Measurements from ENCODE around the gene SNAI3. TPM values are rescaled to one million over a fixed set of nuclear protein-coding genes. Genes with fewer than 3 reads are reported as not detected.
A peak's percentile ranks its signal among the peaks of the same experiment; 100 is the strongest.

Gene SNAI3
- total and polyA plus RNA-seq, 9 donors, result 3.8 to 11.8 (median 7.2) TPM

GRCh38 chr16:88731699-88732098 lies 45.4 kb upstream of the SNAI3 start:
- Histone ChIP-seq H3K4me3 (ENCODE audit: low read length) (no peak overlapping the region), H3K4me1 (ENCODE audit: control insufficient read depth, insufficient read depth, low read length) (peaks cover 22% of the 10 kb centered on the region), H3K36me3 (ENCODE audit: control insufficient read depth, insufficient read depth, low read length) (peaks cover 45% of the 10 kb centered on the region), H3K27me3 (ENCODE audit: control insufficient read depth, insufficient read depth, low read length) (no peaks in the 10 kb centered on the region), H3K27ac (ENCODE audit: low read length) (no peak overlapping the region), H3K9me3 (replicated peaks; ENCODE audit: control insufficient read depth, low read depth, low read length) (no peaks in the 10 kb centered on the region)
- WGBS (ENCODE audit: insufficient coverage), result 77% methylated on average over 11 of the region's 15 CpGs
- no peak for DNase-seq

- Histone ChIP-seq H3K36me3 (ENCODE audit: control insufficient read depth, insufficient read depth, low read length) (peaks cover 46% of the 10 kb centered on the region), H3K27ac (ENCODE audit: low read length) (peak overlapping the region; percentile 60), H3K4me3 (ENCODE audit: low read length) (no peak overlapping the region), H3K4me1 (ENCODE audit: control insufficient read depth, insufficient read depth, low read length) (peaks cover 22% of the 10 kb centered on the region), H3K9me3 (replicated peaks; ENCODE audit: control insufficient read depth, low read depth, low read length) (no peaks in the 10 kb centered on the region), H3K27me3 (ENCODE audit: control insufficient read depth, insufficient read depth, low read length) (no peaks in the 10 kb centered on the region)
- DNase-seq, result peak; percentile 75
- 40% methylated on average over 33 of the region's 34 CpGs for WGBS (ENCODE audit: insufficient coverage)
These were observed 44.6 kb upstream of the SNAI3 start for GRCh38 chr16:88730632-88731607.

- H3K4me1 ChIP-seq (ENCODE audit: control insufficient read depth, insufficient read depth, low read length), result peaks cover 22% of the 10 kb centered on the region
- H3K27me3 ChIP-seq (ENCODE audit: control insufficient read depth, insufficient read depth, low read length), result no peaks in the 10 kb centered on the region
- H3K27ac ChIP-seq (ENCODE audit: low read length), result no peak overlapping the region
- 30% methylated on average over 19 of the region's 20 CpGs for WGBS (ENCODE audit: insufficient coverage)
- H3K4me3 ChIP-seq (ENCODE audit: low read length), result no peak overlapping the region
- H3K9me3 ChIP-seq (replicated peaks; ENCODE audit: control insufficient read depth, low read depth, low read length), result no peaks in the 10 kb centered on the region
- DNase-seq, result peak; percentile 67
- peaks cover 41% of the 10 kb centered on the region for H3K36me3 ChIP-seq (ENCODE audit: control insufficient read depth, insufficient read depth, low read length)
These were observed 41.6 kb upstream of the SNAI3 start for GRCh38 chr16:88727871-88728270.

GRCh38 chr16:88726981-88727380 lies 40.7 kb upstream of the SNAI3 start:
- no peak overlapping the region for H3K27ac ChIP-seq (ENCODE audit: low read length)
- peaks cover 43% of the 10 kb centered on the region for H3K36me3 ChIP-seq (ENCODE audit: control insufficient read depth, insufficient read depth, low read length)
- no peak overlapping the region for H3K4me3 ChIP-seq (ENCODE audit: low read length)
- H3K9me3 ChIP-seq (replicated peaks; ENCODE audit: control insufficient read depth, low read depth, low read length), result no peaks in the 10 kb centered on the region
- no peak for DNase-seq
- H3K27me3 ChIP-seq (ENCODE audit: control insufficient read depth, insufficient read depth, low read length), result no peaks in the 10 kb centered on the region
- WGBS (ENCODE audit: insufficient coverage), result 92% methylated on average over 28 of the region's 28 CpGs
- H3K4me1 ChIP-seq (ENCODE audit: control insufficient read depth, insufficient read depth, low read length), result peaks cover 22% of the 10 kb centered on the region

- no peaks in the 10 kb centered on the region for H3K9me3 ChIP-seq (replicated peaks; ENCODE audit: control insufficient read depth, low read depth, low read length)
- 66% methylated on average over 16 of the region's 17 CpGs for WGBS (ENCODE audit: insufficient coverage)
- DNase-seq, result no peak
- peaks cover 48% of the 10 kb centered on the region for H3K36me3 ChIP-seq (ENCODE audit: control insufficient read depth, insufficient read depth, low read length)
- no peak overlapping the region for H3K27ac ChIP-seq (ENCODE audit: low read length)
- no peaks in the 10 kb centered on the region for H3K27me3 ChIP-seq (ENCODE audit: control insufficient read depth, insufficient read depth, low read length)
- H3K4me3 ChIP-seq (ENCODE audit: low read length), result no peak overlapping the region
- H3K4me1 ChIP-seq (ENCODE audit: control insufficient read depth, insufficient read depth, low read length), result peaks cover 19% of the 10 kb centered on the region
These were observed 40.1 kb upstream of the SNAI3 start for GRCh38 chr16:88726408-88726749.

- Histone ChIP-seq H3K36me3 (ENCODE audit: control insufficient read depth, insufficient read depth, low read length) (peaks cover 54% of the 10 kb centered on the region), H3K4me1 (ENCODE audit: control insufficient read depth, insufficient read depth, low read length) (peaks cover 13% of the 10 kb centered on the region)
- WGBS (ENCODE audit: insufficient coverage), result 74% methylated on average over 26 of the region's 32 CpGs
These were observed 39.5 kb upstream of the SNAI3 start for GRCh38 chr16:88725609-88726407.

GRCh38 chr16:88724855-88725555 lies 38.7 kb upstream of the SNAI3 start:
- 73% methylated on average over 29 of the region's 31 CpGs for WGBS (ENCODE audit: insufficient coverage)
- peaks cover 61% of the 10 kb centered on the region for H3K36me3 ChIP-seq (ENCODE audit: control insufficient read depth, insufficient read depth, low read length)
- no peak for DNase-seq

More at GRCh38 chr16:88725609-88726407, 39.5 kb upstream of the SNAI3 start:
- no peak overlapping the region for H3K4me3 ChIP-seq (ENCODE audit: low read length)
- no peak for DNase-seq
- H3K27ac ChIP-seq (ENCODE audit: low read length), result no peak overlapping the region
- no peaks in the 10 kb centered on the region for H3K9me3 ChIP-seq (replicated peaks; ENCODE audit: control insufficient read depth, low read depth, low read length)
- H3K27me3 ChIP-seq (ENCODE audit: control insufficient read depth, insufficient read depth, low read length), result no peaks in the 10 kb centered on the region

GRCh38 chr16:88723911-88724310 lies 37.6 kb upstream of the SNAI3 start:
- DNase-seq, result no peak
- Histone ChIP-seq H3K4me1 (ENCODE audit: control insufficient read depth, insufficient read depth, low read length) (peaks cover 18% of the 10 kb centered on the region), H3K27me3 (ENCODE audit: control insufficient read depth, insufficient read depth, low read length) (no peaks in the 10 kb centered on the region), H3K27ac (ENCODE audit: low read length) (no peak overlapping the region), H3K36me3 (ENCODE audit: control insufficient read depth, insufficient read depth, low read length) (peaks cover 71% of the 10 kb centered on the region), H3K4me3 (ENCODE audit: low read length) (no peak overlapping the region), H3K9me3 (replicated peaks; ENCODE audit: control insufficient read depth, low read depth, low read length) (no peaks in the 10 kb centered on the region)
- 84% methylated on average over 11 of the region's 17 CpGs for WGBS (ENCODE audit: insufficient coverage)

More at GRCh38 chr16:88724855-88725555, 38.7 kb upstream of the SNAI3 start:
- no peak overlapping the region for H3K27ac ChIP-seq (ENCODE audit: low read length)
- no peaks in the 10 kb centered on the region for H3K9me3 ChIP-seq (replicated peaks; ENCODE audit: control insufficient read depth, low read depth, low read length)
- H3K27me3 ChIP-seq (ENCODE audit: control insufficient read depth, insufficient read depth, low read length), result no peaks in the 10 kb centered on the region
- no peak overlapping the region for H3K4me3 ChIP-seq (ENCODE audit: low read length)
- peaks cover 9% of the 10 kb centered on the region for H3K4me1 ChIP-seq (ENCODE audit: control insufficient read depth, insufficient read depth, low read length)

- Histone ChIP-seq H3K4me3 (ENCODE audit: low read length) (no peak overlapping the region), H3K27me3 (ENCODE audit: control insufficient read depth, insufficient read depth, low read length) (no peaks in the 10 kb centered on the region), H3K36me3 (ENCODE audit: control insufficient read depth, insufficient read depth, low read length) (peaks cover 75% of the 10 kb centered on the region), H3K27ac (ENCODE audit: low read length) (no peak overlapping the region), H3K9me3 (replicated peaks; ENCODE audit: control insufficient read depth, low read depth, low read length) (no peaks in the 10 kb centered on the region), H3K4me1 (ENCODE audit: control insufficient read depth, insufficient read depth, low read length) (peaks cover 20% of the 10 kb centered on the region)
- DNase-seq, result no peak
- WGBS (ENCODE audit: insufficient coverage), result 93% methylated on average over 7 of the region's 8 CpGs
These were observed 37.2 kb upstream of the SNAI3 start for GRCh38 chr16:88723507-88723887.

Data from muscle of leg (tissue), 11 donors.